ENCODE data around the gene SRGAP2C. TPM values are rescaled to one million over a fixed set of nuclear protein-coding genes. Genes with fewer than 3 reads are reported as not detected.
"Not testable (repeated sequence)": the region's sequence is repeated elsewhere in the genome, so short reads cannot be mapped to it uniquely, and the experiment has no call there.

The SRGAP2C gene
- total and polyA plus RNA-seq, 2 of the 13 experiments (the other 11 are each of a cell fraction or from before 2014, with no cell fraction given): 6.9 to 8.4 TPM

GRCh38 chr1:121271143-121271715 lies 86.5 kb downstream of the SRGAP2C start:
- H4K20me1 ChIP-seq (ENCODE audit: insufficient read depth, low read length); BruUV-seq (replicated peaks); FAIRE-seq; H3K4me3 ChIP-seq (replicated peaks in 1 of 3; ENCODE audit: insufficient read depth in 1 of 3, low read depth in 2 of 3, low read length in 3 of 3); H3K4me2 ChIP-seq (ENCODE audit: low read depth, low read length); POLR2A ChIA-PET; H3K79me2 ChIP-seq (ENCODE audit: insufficient read depth, low read length); H3K27ac ChIP-seq (ENCODE audit: extremely low read length, insufficient read depth, low read length); H3K9ac ChIP-seq (ENCODE audit: insufficient read depth, low read depth, low read length); H2AFZ ChIP-seq (ENCODE audit: low read length); ATAC-seq; H3K27me3 ChIP-seq (ENCODE audit: control insufficient read depth in 1 of 2, insufficient read depth in 2 of 2, low read length in 2 of 2); H3K36me3 ChIP-seq (replicated peaks in 1 of 2; ENCODE audit: control insufficient read depth in 1 of 2, insufficient read depth in 2 of 2, low read length in 2 of 2); CTCF ChIA-PET (ENCODE audit: low intra/inter-chr PET ratio, low total read pairs); H3K9me3 ChIP-seq (ENCODE audit: low read length); intact Hi-C loops (cut with micrococcal nuclease; ENCODE audit: unreplicated experiment); in situ Hi-C loops (cut with HindIII; ENCODE audit: extremely low pct_ligation_motif_present, low pct_unique_long_range_greater_than_20kb); DNase-seq (ENCODE audit: low spot score); H3K4me1 ChIP-seq (ENCODE audit: insufficient read depth, low read length): not testable (repeated sequence)
- 88% methylated on average over 2 of the region's 4 CpGs for WGBS (ENCODE audit: low lambda C conversion rate)

- WGBS (ENCODE audit: low lambda C conversion rate): 97% methylated on average over 2 of the region's 2 CpGs
- CTCF ChIA-PET (ENCODE audit: low intra/inter-chr PET ratio, low total read pairs); H3K9me3 ChIP-seq (ENCODE audit: low read length); H3K4me2 ChIP-seq (ENCODE audit: low read depth, low read length); H2AFZ ChIP-seq (ENCODE audit: low read length); ATAC-seq; POLR2A ChIA-PET; H4K20me1 ChIP-seq (ENCODE audit: insufficient read depth, low read length); H3K4me3 ChIP-seq (replicated peaks in 1 of 3; ENCODE audit: insufficient read depth in 1 of 3, low read depth in 2 of 3, low read length in 3 of 3); BruUV-seq (replicated peaks); DNase-seq (ENCODE audit: low spot score); H3K36me3 ChIP-seq (replicated peaks in 1 of 2; ENCODE audit: control insufficient read depth in 1 of 2, insufficient read depth in 2 of 2, low read length in 2 of 2); H3K4me1 ChIP-seq (ENCODE audit: insufficient read depth, low read length); H3K27ac ChIP-seq (ENCODE audit: extremely low read length, insufficient read depth, low read length); in situ Hi-C loops (cut with HindIII; ENCODE audit: extremely low pct_ligation_motif_present, low pct_unique_long_range_greater_than_20kb); H3K27me3 ChIP-seq (ENCODE audit: control insufficient read depth in 1 of 2, insufficient read depth in 2 of 2, low read length in 2 of 2); intact Hi-C loops (cut with micrococcal nuclease; ENCODE audit: unreplicated experiment); H3K9ac ChIP-seq (ENCODE audit: insufficient read depth, low read depth, low read length); FAIRE-seq; H3K79me2 ChIP-seq (ENCODE audit: insufficient read depth, low read length): not testable (repeated sequence)
Measured at GRCh38 chr1:121275435-121275834, 90.7 kb downstream of the SRGAP2C start.

GRCh38 chr1:121278202-121278601 lies 93.4 kb downstream of the SRGAP2C start:
- H3K9me3 ChIP-seq (ENCODE audit: low read length); in situ Hi-C loops (cut with HindIII; ENCODE audit: extremely low pct_ligation_motif_present, low pct_unique_long_range_greater_than_20kb); H3K36me3 ChIP-seq (replicated peaks in 1 of 2; ENCODE audit: control insufficient read depth in 1 of 2, insufficient read depth in 2 of 2, low read length in 2 of 2); H3K27me3 ChIP-seq (ENCODE audit: control insufficient read depth in 1 of 2, insufficient read depth in 2 of 2, low read length in 2 of 2); H4K20me1 ChIP-seq (ENCODE audit: insufficient read depth, low read length); ATAC-seq; H3K79me2 ChIP-seq (ENCODE audit: insufficient read depth, low read length); DNase-seq (ENCODE audit: low spot score); BruUV-seq (replicated peaks); POLR2A ChIA-PET; H3K4me3 ChIP-seq (replicated peaks in 1 of 3; ENCODE audit: insufficient read depth in 1 of 3, low read depth in 2 of 3, low read length in 3 of 3); H3K4me1 ChIP-seq (ENCODE audit: insufficient read depth, low read length); H3K4me2 ChIP-seq (ENCODE audit: low read depth, low read length); H3K9ac ChIP-seq (ENCODE audit: insufficient read depth, low read depth, low read length); intact Hi-C loops (cut with micrococcal nuclease; ENCODE audit: unreplicated experiment); H3K27ac ChIP-seq (ENCODE audit: extremely low read length, insufficient read depth, low read length); H2AFZ ChIP-seq (ENCODE audit: low read length); CTCF ChIA-PET (ENCODE audit: low intra/inter-chr PET ratio, low total read pairs); FAIRE-seq: not testable (repeated sequence)
- 89% methylated on average over 1 of the region's 3 CpGs for WGBS (ENCODE audit: low lambda C conversion rate)

GRCh38 chr1:121278777-121279547 lies 94.2 kb downstream of the SRGAP2C start:
- H3K4me1 ChIP-seq (ENCODE audit: insufficient read depth, low read length); H3K4me3 ChIP-seq (replicated peaks in 1 of 3; ENCODE audit: insufficient read depth in 1 of 3, low read depth in 2 of 3, low read length in 3 of 3); ATAC-seq; BruUV-seq (replicated peaks); H2AFZ ChIP-seq (ENCODE audit: low read length); H3K27ac ChIP-seq (ENCODE audit: extremely low read length, insufficient read depth, low read length); DNase-seq (ENCODE audit: low spot score); H3K27me3 ChIP-seq (ENCODE audit: control insufficient read depth in 1 of 2, insufficient read depth in 2 of 2, low read length in 2 of 2); H3K4me2 ChIP-seq (ENCODE audit: low read depth, low read length); H3K79me2 ChIP-seq (ENCODE audit: insufficient read depth, low read length); POLR2A ChIA-PET; in situ Hi-C loops (cut with HindIII; ENCODE audit: extremely low pct_ligation_motif_present, low pct_unique_long_range_greater_than_20kb); CTCF ChIA-PET (ENCODE audit: low intra/inter-chr PET ratio, low total read pairs); H3K9ac ChIP-seq (ENCODE audit: insufficient read depth, low read depth, low read length); H3K36me3 ChIP-seq (replicated peaks in 1 of 2; ENCODE audit: control insufficient read depth in 1 of 2, insufficient read depth in 2 of 2, low read length in 2 of 2); H4K20me1 ChIP-seq (ENCODE audit: insufficient read depth, low read length); intact Hi-C loops (cut with micrococcal nuclease; ENCODE audit: unreplicated experiment); H3K9me3 ChIP-seq (ENCODE audit: low read length); FAIRE-seq: not testable (repeated sequence)
- 97% methylated on average over 4 of the region's 4 CpGs for WGBS (ENCODE audit: low lambda C conversion rate)
